OCI-LY1 (cell line): ENCODE results near the gene SF3B1.

Source experiments
- EZH2 ChIP-seq: fragments of 200-600 bp; sonication (generic), shearing (Covaris generic); IDR thresholded peaks from 2 replicates; pipeline ENCODE4 v1.8.0; 2017; ENCODE audit warnings: borderline replicate concordance, mixed run types, mild to moderate bottlenecking, antibody characterized with exemption, low read length, moderate library complexity, mixed read lengths
- TF ChIP-seq, protein P1 (sequence below): fragments of 200-600 bp; sonication (generic), shearing (Covaris generic); IDR thresholded peaks from 2 replicates; pipeline ENCODE4 v1.5.1; 2017; ENCODE audit warnings: mild to moderate bottlenecking, antibody characterized with exemption, low read length, moderate library complexity, mixed read lengths

DNA sequence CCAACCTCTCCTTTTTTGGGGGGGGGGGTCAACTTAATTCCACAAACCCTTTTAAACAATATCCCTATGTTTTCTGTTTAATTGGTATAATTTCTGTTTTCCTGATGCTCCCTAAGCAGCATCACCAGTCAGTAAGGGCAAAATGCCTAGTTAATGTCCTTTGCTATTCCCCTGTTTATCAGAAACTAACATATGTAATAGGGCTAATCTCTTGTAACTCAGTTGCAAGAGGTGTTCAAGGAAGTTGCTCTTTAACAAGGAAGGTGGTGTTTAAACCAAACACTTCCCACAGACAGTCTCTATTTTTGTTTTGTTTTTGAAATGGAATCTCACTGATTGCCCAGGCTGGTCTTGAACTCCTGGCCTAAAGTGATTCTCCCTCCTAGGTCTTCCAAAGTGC is 12.0 kb upstream of the SF3B1 start:
- TF ChIP-seq, protein P1, sequence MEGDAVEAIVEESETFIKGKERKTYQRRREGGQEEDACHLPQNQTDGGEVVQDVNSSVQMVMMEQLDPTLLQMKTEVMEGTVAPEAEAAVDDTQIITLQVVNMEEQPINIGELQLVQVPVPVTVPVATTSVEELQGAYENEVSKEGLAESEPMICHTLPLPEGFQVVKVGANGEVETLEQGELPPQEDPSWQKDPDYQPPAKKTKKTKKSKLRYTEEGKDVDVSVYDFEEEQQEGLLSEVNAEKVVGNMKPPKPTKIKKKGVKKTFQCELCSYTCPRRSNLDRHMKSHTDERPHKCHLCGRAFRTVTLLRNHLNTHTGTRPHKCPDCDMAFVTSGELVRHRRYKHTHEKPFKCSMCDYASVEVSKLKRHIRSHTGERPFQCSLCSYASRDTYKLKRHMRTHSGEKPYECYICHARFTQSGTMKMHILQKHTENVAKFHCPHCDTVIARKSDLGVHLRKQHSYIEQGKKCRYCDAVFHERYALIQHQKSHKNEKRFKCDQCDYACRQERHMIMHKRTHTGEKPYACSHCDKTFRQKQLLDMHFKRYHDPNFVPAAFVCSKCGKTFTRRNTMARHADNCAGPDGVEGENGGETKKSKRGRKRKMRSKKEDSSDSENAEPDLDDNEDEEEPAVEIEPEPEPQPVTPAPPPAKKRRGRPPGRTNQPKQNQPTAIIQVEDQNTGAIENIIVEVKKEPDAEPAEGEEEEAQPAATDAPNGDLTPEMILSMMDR, result no peak
- no peak for TF ChIP-seq EZH2
